Panc1 (cell line): ENCODE results near the gene PELI2. TPM values are rescaled to one million over a fixed set of nuclear protein-coding genes. Genes with fewer than 3 reads are reported as not detected.

Source experiments
- ATAC-seq: fragments of 200-7000 bp; cut with Tn5 transposase; 2 replicates; pipeline ENCODE4 v1.9.1; 2020; ENCODE audit warnings: mild to moderate bottlenecking, moderate library complexity
- BruUV-seq: library from RNA; stranded (reverse); fragments of 400-500 nt; replicated peaks from 2 replicates; lab custom pipeline; 2021; lab: Mats Ljungman, UMichigan
- CTCF ChIA-PET: fragments of 300-600 bp; sonication (Branson Sonifier 250); formaldehyde crosslinking; loops from one replicate; lab custom pipeline; 2022; ENCODE audit warnings: antibody characterized with exemption; lab: Charles Lee
- POLR2A ChIA-PET: fragments of 300-600 bp; sonication (Branson Sonifier 250); formaldehyde crosslinking; loops from one replicate; lab custom pipeline; 2022; ENCODE audit warnings: antibody characterized with exemption; lab: Charles Lee
- DNase-seq: peaks from one replicate; pipeline ENCODE4 v3.0.0-alpha.2; 2010; ENCODE audit warnings: low read depth, low spot score
- H3K27ac ChIP-seq: 2 replicates; pipeline ENCODE4 v1.5.1; 2011; ENCODE audit warnings: mild to moderate bottlenecking, low read length, inconsistent platforms
- H3K27me3 ChIP-seq: fragments of 200-500 bp; sonication (Bioruptor generic); 2 replicates; pipeline ENCODE4 v1.6.0; 2014; ENCODE audit warnings: low read length, inconsistent platforms; ENCODE audit not compliant: control insufficient read depth, insufficient read depth
- H3K36me3 ChIP-seq: fragments of 200-500 bp; sonication (Bioruptor generic); 2 replicates; pipeline ENCODE4 v1.5.1; 2014; ENCODE audit warnings: inconsistent platforms, mild to moderate bottlenecking, low read length, moderate library complexity; ENCODE audit not compliant: control insufficient read depth, insufficient read depth
- H3K4me1 ChIP-seq: 2 replicates; pipeline ENCODE4 v1.5.1; 2011; ENCODE audit warnings: inconsistent platforms, mild to moderate bottlenecking, low read length, moderate library complexity; ENCODE audit not compliant: control insufficient read depth, insufficient read depth
- H3K4me3 ChIP-seq, 2 experiments: 2 replicates each; pipeline ENCODE4 v1.5.1; 2011 to 2012; ENCODE audit warnings: low read depth in 2 of 2, low read length in 2 of 2, mild to moderate bottlenecking in 2 of 2, inconsistent platforms in 1 of 2, moderate library complexity in 1 of 2
- H3K9me3 ChIP-seq: fragments of 200-500 bp; sonication (Bioruptor generic); 2 replicates; pipeline ENCODE4 v1.5.1; 2014; ENCODE audit warnings: low read depth, mild to moderate bottlenecking, inconsistent platforms, low read length, moderate library complexity; ENCODE audit not compliant: control insufficient read depth, insufficient read depth
- POLR2AphosphoS5 ChIP-seq: IDR thresholded peaks from 2 replicates; pipeline ENCODE4 v1.6.1; 2012; ENCODE audit warnings: mild to moderate bottlenecking, low read depth, low read length, moderate library complexity
- REST ChIP-seq, 2 experiments: IDR thresholded peaks; 2 replicates each; pipeline ENCODE4 v1.6.1; 2011 to 2012; ENCODE audit warnings: low read depth in 2 of 2, control low read depth in 1 of 2, low read length in 1 of 2, mild to moderate bottlenecking in 1 of 2, moderate library complexity in 1 of 2; ENCODE audit not compliant: insufficient read depth in 1 of 2
- SIN3A ChIP-seq: IDR thresholded peaks from 2 replicates; pipeline ENCODE4 v1.6.1; 2012; ENCODE audit warnings: low read depth, mild to moderate bottlenecking, low read length, moderate library complexity, borderline replicate concordance; ENCODE audit not compliant: insufficient read depth
- TCF7L2 ChIP-seq: IDR thresholded peaks from 2 replicates; pipeline ENCODE4 v1.6.1; 2011; ENCODE audit warnings: mild to moderate bottlenecking, low read depth, low read length, inconsistent platforms
- in situ Hi-C: cut with HindIII; loops from 2 replicates; pipeline ENCODE4 v1.10.0; 2016; ENCODE audit warnings: low sequenced_read_pairs, low pct_unique_long_range_greater_than_20kb
- intact Hi-C: fragments of 100-400 bp; cut with micrococcal nuclease; formaldehyde crosslinking; loops from one replicate; pipeline ENCODE4 v1.10.0; 2022; ENCODE audit not compliant: unreplicated experiment
- total RNA-seq: library from RNA; stranded (reverse); gene quantifications from one replicate; pipeline ENCODE4 v1.2.1, GENCODE V29; 2021; ENCODE audit not compliant: unreplicated experiment
- TF ChIP-seq, protein P1 (sequence below): fragments of 450-650 bp; IDR thresholded peaks from 2 replicates; pipeline ENCODE4 v1.5.1; 2017; ENCODE audit warnings: mild to moderate bottlenecking

Gene PELI2
- total RNA-seq, 1 experiment from 2014 or later, result 0.28 TPM

DNA sequence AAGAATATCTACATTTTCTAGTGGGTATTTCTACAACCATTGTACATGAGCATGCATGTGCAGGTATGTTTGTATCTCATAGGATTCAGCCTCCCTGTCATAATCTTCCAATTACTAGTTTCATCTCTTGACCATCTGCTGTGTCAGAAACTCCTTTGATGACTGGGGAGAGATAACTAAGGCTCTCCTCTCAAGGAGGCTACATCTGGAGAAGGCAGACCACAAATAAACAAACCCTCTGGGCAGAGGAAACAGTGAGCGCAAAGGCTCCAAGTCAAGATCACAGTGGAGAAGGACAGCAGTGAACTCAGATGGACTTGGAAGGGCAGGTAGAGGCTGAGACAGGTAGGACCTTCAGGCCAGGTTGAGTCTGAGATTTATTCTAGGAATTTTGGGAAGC lies 166.4 kb downstream of the PELI2 start:
- Histone ChIP-seq H3K36me3 (no peaks in the 10 kb centered on the region), H3K9me3 (no peaks in the 10 kb centered on the region), H3K4me3 (no peak overlapping the region), H3K27ac (no peak overlapping the region), H3K4me1 (no peaks in the 10 kb centered on the region), H3K27me3 (no peaks in the 10 kb centered on the region; the same call in 1 of the 2 replicates)
- POLR2A ChIA-PET, result no interaction called here
- BruUV-seq, result no TSS peak
- in situ Hi-C loops (no loop called here), intact Hi-C loops (no loop called here)
- DNase-seq (no peak), ATAC-seq (no peak)
- CTCF ChIA-PET, result no interaction called here
- TF ChIP-seq TCF7L2, result no peak
- no peak for TF ChIP-seq POLR2AphosphoS5
- TF ChIP-seq, protein P1, sequence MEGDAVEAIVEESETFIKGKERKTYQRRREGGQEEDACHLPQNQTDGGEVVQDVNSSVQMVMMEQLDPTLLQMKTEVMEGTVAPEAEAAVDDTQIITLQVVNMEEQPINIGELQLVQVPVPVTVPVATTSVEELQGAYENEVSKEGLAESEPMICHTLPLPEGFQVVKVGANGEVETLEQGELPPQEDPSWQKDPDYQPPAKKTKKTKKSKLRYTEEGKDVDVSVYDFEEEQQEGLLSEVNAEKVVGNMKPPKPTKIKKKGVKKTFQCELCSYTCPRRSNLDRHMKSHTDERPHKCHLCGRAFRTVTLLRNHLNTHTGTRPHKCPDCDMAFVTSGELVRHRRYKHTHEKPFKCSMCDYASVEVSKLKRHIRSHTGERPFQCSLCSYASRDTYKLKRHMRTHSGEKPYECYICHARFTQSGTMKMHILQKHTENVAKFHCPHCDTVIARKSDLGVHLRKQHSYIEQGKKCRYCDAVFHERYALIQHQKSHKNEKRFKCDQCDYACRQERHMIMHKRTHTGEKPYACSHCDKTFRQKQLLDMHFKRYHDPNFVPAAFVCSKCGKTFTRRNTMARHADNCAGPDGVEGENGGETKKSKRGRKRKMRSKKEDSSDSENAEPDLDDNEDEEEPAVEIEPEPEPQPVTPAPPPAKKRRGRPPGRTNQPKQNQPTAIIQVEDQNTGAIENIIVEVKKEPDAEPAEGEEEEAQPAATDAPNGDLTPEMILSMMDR, result no peak
- no peak for TF ChIP-seq REST (IDR thresholded peaks at IDR 0.05; ENCODE audit: insufficient read depth in 1 of 2, low read depth in 2 of 2, low read length in 1 of 2)
- TF ChIP-seq SIN3A, result no peak

- no peak overlapping the region for H3K27ac ChIP-seq
- H3K27me3 ChIP-seq, result no peaks in the 10 kb centered on the region
- no peak overlapping the region for H3K4me3 ChIP-seq
- CTCF ChIA-PET, result no interaction called here
- POLR2A ChIA-PET, result no interaction called here
- intact Hi-C loops (no loop called here), in situ Hi-C loops (no loop called here)
- H3K36me3 ChIP-seq, result no peaks in the 10 kb centered on the region
- no peaks in the 10 kb centered on the region for H3K9me3 ChIP-seq
- TF ChIP-seq, protein P1, result no peak
- TF ChIP-seq REST (IDR thresholded peaks at IDR 0.05; ENCODE audit: insufficient read depth in 1 of 2, low read depth in 2 of 2, low read length in 1 of 2) (no peak), SIN3A (no peak), POLR2AphosphoS5 (no peak), TCF7L2 (no peak)
- BruUV-seq, result no TSS peak
- DNase-seq, result no peak
- no peak for ATAC-seq
- no peaks in the 10 kb centered on the region for H3K4me1 ChIP-seq
Measured at GRCh38 chr14:56289155-56289554, 170.9 kb downstream of the PELI2 start.
